Activated T-helper 17 cell treated with anti-CD3 and anti-CD28 coated beads, Interleukin-2, amount 50 U/mL, for 72 hours (primary cell): Measurements from ENCODE around the gene DPEP2. TPM values are rescaled to one million over a fixed set of nuclear protein-coding genes. Genes with fewer than 3 reads are reported as not detected.
"Not testable (repeated sequence)": the region's sequence is repeated elsewhere in the genome, so short reads cannot be mapped to it uniquely, and the experiment has no call there.

Experiments
- ATAC-seq: fragments of 150-1000 bp; cut with Tn5 transposase; replicated peaks from 2 replicates; pipeline ENCODE4 v1.10.0; 2021; ENCODE audit warnings: mild to moderate bottlenecking, moderate library complexity
- H3K27ac Mint-ChIP-seq: one replicate; pipeline ENCODE4 v1.8.0; 2022; ENCODE audit warnings: mixed read lengths
- H3K27me3 Mint-ChIP-seq: one replicate; pipeline ENCODE4 v1.8.0; 2022; ENCODE audit warnings: mixed read lengths
- H3K36me3 Mint-ChIP-seq: one replicate; pipeline ENCODE4 v1.8.0; 2022; ENCODE audit warnings: low read depth, mild to moderate bottlenecking, mixed read lengths
- H3K4me1 Mint-ChIP-seq: one replicate; pipeline ENCODE4 v1.8.0; 2022; ENCODE audit warnings: mixed read lengths
- H3K4me3 Mint-ChIP-seq: one replicate; pipeline ENCODE4 v1.8.0; 2022; ENCODE audit warnings: mild to moderate bottlenecking, mixed read lengths
- H3K9me3 Mint-ChIP-seq: one replicate; pipeline ENCODE4 v1.8.0; 2022; ENCODE audit warnings: mixed read lengths
- total RNA-seq, 2 donors: library from RNA; stranded (reverse); gene quantifications; one replicate each; pipeline ENCODE4 v1.2.3, GENCODE V29; 2022

DPEP2 gene
- total RNA-seq, 2 donors from 2014 or later: 2.8 to 7.3 TPM

- not testable (repeated sequence) for H3K27me3 Mint-ChIP-seq, H3K36me3 Mint-ChIP-seq, H3K9me3 Mint-ChIP-seq
- H3K4me3 Mint-ChIP-seq: peak overlapping the region; percentile 86
- peak; percentile 13 for ATAC-seq
- peaks cover 16% of the 10 kb centered on the region for H3K4me1 Mint-ChIP-seq
- H3K27ac Mint-ChIP-seq: peak overlapping the region; percentile 92
Measured at GRCh38 chr16:67994040-67994408, 5.3 kb downstream of the DPEP2 start.

GRCh38 chr16:67993207-67994039, 5.9 kb downstream of the DPEP2 start:
- Mint-ChIP-seq H3K4me1 (peaks cover 13% of the 10 kb centered on the region), H3K9me3 (no peaks in the 10 kb centered on the region), H3K4me3 (peak overlapping the region; percentile 86), H3K27me3 (no peaks in the 10 kb centered on the region), H3K27ac (peak overlapping the region; percentile 92), H3K36me3 (no peaks in the 10 kb centered on the region)
- peak; percentile 89 for ATAC-seq

GRCh38 chr16:67992661-67993206, 6.5 kb downstream of the DPEP2 start:
- Mint-ChIP-seq H3K4me3 (peak overlapping the region; percentile 86), H3K4me1 (peaks cover 13% of the 10 kb centered on the region), H3K27ac (peak overlapping the region; percentile 66)

GRCh38 chr16:67990018-67990386, 9.3 kb downstream of the DPEP2 start:
- H3K9me3 Mint-ChIP-seq: no peaks in the 10 kb centered on the region
- H3K4me3 Mint-ChIP-seq: no peak overlapping the region
- peak overlapping the region; percentile 57 for H3K27ac Mint-ChIP-seq
- peaks cover 9% of the 10 kb centered on the region for H3K4me1 Mint-ChIP-seq
- H3K27me3 Mint-ChIP-seq: no peaks in the 10 kb centered on the region
- H3K36me3 Mint-ChIP-seq: no peaks in the 10 kb centered on the region
- ATAC-seq: no peak

More at GRCh38 chr16:67992661-67993206, 6.5 kb downstream of the DPEP2 start:
- Mint-ChIP-seq H3K9me3 (no peaks in the 10 kb centered on the region), H3K27me3 (no peaks in the 10 kb centered on the region), H3K36me3 (no peaks in the 10 kb centered on the region)
- no peak for ATAC-seq

- no peaks in the 10 kb centered on the region for H3K27me3 Mint-ChIP-seq
- H3K36me3 Mint-ChIP-seq: no peaks in the 10 kb centered on the region
- no peaks in the 10 kb centered on the region for H3K9me3 Mint-ChIP-seq
- H3K4me3 Mint-ChIP-seq: no peak overlapping the region
- H3K4me1 Mint-ChIP-seq: peaks cover 12% of the 10 kb centered on the region
- ATAC-seq: no peak
- H3K27ac Mint-ChIP-seq: peak overlapping the region; percentile 86
Measured at GRCh38 chr16:67989322-67990017, 9.8 kb downstream of the DPEP2 start.

- H3K4me3 Mint-ChIP-seq: no peak overlapping the region
- H3K27ac Mint-ChIP-seq: peak overlapping the region; percentile 86
- no peak for ATAC-seq
- H3K36me3 Mint-ChIP-seq: no peaks in the 10 kb centered on the region
- no peaks in the 10 kb centered on the region for H3K9me3 Mint-ChIP-seq
- H3K27me3 Mint-ChIP-seq: no peaks in the 10 kb centered on the region
- peaks cover 10% of the 10 kb centered on the region for H3K4me1 Mint-ChIP-seq
Measured at GRCh38 chr16:67988675-67989074, 10.6 kb downstream of the DPEP2 start.

GRCh38 chr16:67987460-67988160, 11.7 kb downstream of the DPEP2 start:
- H3K27ac Mint-ChIP-seq: peak overlapping the region; percentile 86
- no peak for ATAC-seq
- no peak overlapping the region for H3K4me3 Mint-ChIP-seq
- H3K4me1 Mint-ChIP-seq: peaks cover 12% of the 10 kb centered on the region
- no peaks in the 10 kb centered on the region for H3K36me3 Mint-ChIP-seq
- H3K9me3 Mint-ChIP-seq: no peaks in the 10 kb centered on the region
- no peaks in the 10 kb centered on the region for H3K27me3 Mint-ChIP-seq

- Mint-ChIP-seq H3K4me1 (peaks cover 12% of the 10 kb centered on the region), H3K27me3 (no peaks in the 10 kb centered on the region), H3K9me3 (no peaks in the 10 kb centered on the region), H3K27ac (no peak overlapping the region), H3K4me3 (no peak overlapping the region), H3K36me3 (no peaks in the 10 kb centered on the region)
- ATAC-seq: no peak
Measured at GRCh38 chr16:67986949-67987348, 12.3 kb downstream of the DPEP2 start.

- peaks cover 9% of the 10 kb centered on the region for H3K4me1 Mint-ChIP-seq
- H3K4me3 Mint-ChIP-seq: no peak overlapping the region
- no peaks in the 10 kb centered on the region for H3K9me3 Mint-ChIP-seq
- no peaks in the 10 kb centered on the region for H3K36me3 Mint-ChIP-seq
- ATAC-seq: no peak
- no peaks in the 10 kb centered on the region for H3K27me3 Mint-ChIP-seq
- H3K27ac Mint-ChIP-seq: no peak overlapping the region
Measured at GRCh38 chr16:67982011-67982696, 17.1 kb downstream of the DPEP2 start.

GRCh38 chr16:67979955-67980678, 19.2 kb downstream of the DPEP2 start, which contains the start of gene DPEP3:
Gene DPEP3 (minus strand): TSS chr16:67980499. CDS start chr16:67980380, 119 bp downstream.
- H3K4me1 Mint-ChIP-seq: peaks cover 9% of the 10 kb centered on the region

GRCh38 chr16:67977469-67978227, 21.6 kb downstream of the DPEP2 start:
- ATAC-seq: no peak
- Mint-ChIP-seq H3K27ac (no peak overlapping the region), H3K27me3 (no peaks in the 10 kb centered on the region), H3K4me1 (no peaks in the 10 kb centered on the region), H3K4me3 (no peak overlapping the region), H3K9me3 (no peaks in the 10 kb centered on the region), H3K36me3 (no peaks in the 10 kb centered on the region)

More at GRCh38 chr16:67979955-67980678, 19.2 kb downstream of the DPEP2 start, which contains the start of gene DPEP3:
- H3K27ac Mint-ChIP-seq: no peak within 1 kb of the TSS
- H3K9me3 Mint-ChIP-seq: no peaks in the 10 kb centered on the region
- no peaks in the 10 kb centered on the region for H3K36me3 Mint-ChIP-seq
- no peak within 1 kb of the TSS for H3K4me3 Mint-ChIP-seq
- ATAC-seq: no peak
- no peaks in the 10 kb centered on the region for H3K27me3 Mint-ChIP-seq

- Mint-ChIP-seq H3K9me3 (no peaks in the 10 kb centered on the region), H3K4me1 (no peaks in the 10 kb centered on the region), H3K36me3 (no peaks in the 10 kb centered on the region), H3K27me3 (no peaks in the 10 kb centered on the region), H3K27ac (no peak overlapping the region), H3K4me3 (no peak overlapping the region)
- ATAC-seq: no peak
Measured at GRCh38 chr16:67977005-67977404, 22.3 kb downstream of the DPEP2 start.

- no peak overlapping the region for H3K4me3 Mint-ChIP-seq
- H3K36me3 Mint-ChIP-seq: no peaks in the 10 kb centered on the region
- ATAC-seq: no peak
- no peaks in the 10 kb centered on the region for H3K4me1 Mint-ChIP-seq
- no peak overlapping the region for H3K27ac Mint-ChIP-seq
- no peaks in the 10 kb centered on the region for H3K9me3 Mint-ChIP-seq
- no peaks in the 10 kb centered on the region for H3K27me3 Mint-ChIP-seq
Measured at GRCh38 chr16:67976205-67976604, 23.1 kb downstream of the DPEP2 start.
